ENCODE measurements around the gene PPP1R13B. TPM values are rescaled to one million over a fixed set of nuclear protein-coding genes. Genes with fewer than 3 reads are reported as not detected.

The PPP1R13B gene
- total RNA-seq, 6 experiments from 2014 or later = 5.1 to 6.2 (median 5.5) TPM

DNA sequence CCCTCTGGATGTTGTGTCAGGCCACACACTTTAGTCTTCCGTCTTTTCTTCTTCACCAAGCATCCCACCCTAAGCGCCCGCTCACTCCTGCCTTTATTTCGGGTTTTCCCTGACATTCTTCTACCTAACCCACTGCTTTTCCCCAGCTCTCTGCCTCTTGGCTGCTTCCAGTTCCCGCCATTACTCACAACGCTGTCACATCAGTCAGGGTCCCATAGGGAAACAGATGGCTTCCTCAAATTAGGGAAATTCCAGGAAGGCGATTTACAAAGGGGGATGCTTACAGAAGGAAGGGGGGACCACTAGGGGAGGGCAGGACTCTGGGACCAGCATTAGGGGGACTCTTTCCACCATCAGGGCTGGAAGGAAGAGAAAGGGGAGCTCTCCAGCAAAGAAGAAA, 9.2 kb upstream of the PPP1R13B start:
- Mint-ChIP-seq H3K9me3 (no peaks in the 10 kb centered on the region), H3K27ac (no peak overlapping the region)

DNA sequence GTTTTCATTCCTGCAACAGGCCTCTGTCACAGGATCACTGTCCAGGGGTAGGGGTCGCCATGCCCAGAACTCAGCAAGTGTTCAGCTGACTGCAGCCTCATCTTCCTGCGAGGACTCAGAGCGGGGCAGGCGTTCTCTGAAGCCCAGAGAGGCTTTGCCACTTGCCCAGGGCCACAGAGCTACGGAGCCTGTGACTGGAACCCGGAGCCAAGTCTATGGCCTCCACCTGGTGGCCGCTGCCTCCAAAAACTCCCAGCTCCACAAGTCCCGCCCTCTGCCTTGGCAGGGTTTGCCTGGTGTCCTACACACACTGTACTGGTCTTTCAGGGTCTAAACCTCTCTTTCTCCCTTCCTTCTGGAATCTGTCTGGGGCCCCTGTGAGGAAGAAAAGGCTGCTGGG, 8.7 kb upstream of the PPP1R13B start:
- no peak overlapping the region for H3K4me3 Mint-ChIP-seq
- H3K4me1 Mint-ChIP-seq (ENCODE audit: low read depth) = no peaks in the 10 kb centered on the region; the same call in 1 of the 2 replicates
- TF ChIP-seq, protein P1, sequence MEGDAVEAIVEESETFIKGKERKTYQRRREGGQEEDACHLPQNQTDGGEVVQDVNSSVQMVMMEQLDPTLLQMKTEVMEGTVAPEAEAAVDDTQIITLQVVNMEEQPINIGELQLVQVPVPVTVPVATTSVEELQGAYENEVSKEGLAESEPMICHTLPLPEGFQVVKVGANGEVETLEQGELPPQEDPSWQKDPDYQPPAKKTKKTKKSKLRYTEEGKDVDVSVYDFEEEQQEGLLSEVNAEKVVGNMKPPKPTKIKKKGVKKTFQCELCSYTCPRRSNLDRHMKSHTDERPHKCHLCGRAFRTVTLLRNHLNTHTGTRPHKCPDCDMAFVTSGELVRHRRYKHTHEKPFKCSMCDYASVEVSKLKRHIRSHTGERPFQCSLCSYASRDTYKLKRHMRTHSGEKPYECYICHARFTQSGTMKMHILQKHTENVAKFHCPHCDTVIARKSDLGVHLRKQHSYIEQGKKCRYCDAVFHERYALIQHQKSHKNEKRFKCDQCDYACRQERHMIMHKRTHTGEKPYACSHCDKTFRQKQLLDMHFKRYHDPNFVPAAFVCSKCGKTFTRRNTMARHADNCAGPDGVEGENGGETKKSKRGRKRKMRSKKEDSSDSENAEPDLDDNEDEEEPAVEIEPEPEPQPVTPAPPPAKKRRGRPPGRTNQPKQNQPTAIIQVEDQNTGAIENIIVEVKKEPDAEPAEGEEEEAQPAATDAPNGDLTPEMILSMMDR (IDR thresholded peaks at IDR 0.05) = no peak
- H3K27ac Mint-ChIP-seq = no peak overlapping the region
- peaks cover 14% of the 10 kb centered on the region for H3K27me3 Mint-ChIP-seq (ENCODE audit: insufficient read depth)
- no peaks in the 10 kb centered on the region for H3K9me3 Mint-ChIP-seq
- no peak for DNase-seq
- no peaks in the 10 kb centered on the region for H3K36me3 Mint-ChIP-seq (ENCODE audit: low read depth)

More for the DNA sequence above, 9.2 kb upstream of the PPP1R13B start:
- H3K4me3 Mint-ChIP-seq = no peak overlapping the region
- DNase-seq = no peak
- H3K36me3 Mint-ChIP-seq (ENCODE audit: low read depth) = no peaks in the 10 kb centered on the region
- H3K4me1 Mint-ChIP-seq (ENCODE audit: low read depth) = no peaks in the 10 kb centered on the region; the same call in 1 of the 2 replicates
- peaks cover 17% of the 10 kb centered on the region for H3K27me3 Mint-ChIP-seq (ENCODE audit: insufficient read depth)
- TF ChIP-seq, protein P1 (IDR thresholded peaks at IDR 0.05) = no peak

DNA sequence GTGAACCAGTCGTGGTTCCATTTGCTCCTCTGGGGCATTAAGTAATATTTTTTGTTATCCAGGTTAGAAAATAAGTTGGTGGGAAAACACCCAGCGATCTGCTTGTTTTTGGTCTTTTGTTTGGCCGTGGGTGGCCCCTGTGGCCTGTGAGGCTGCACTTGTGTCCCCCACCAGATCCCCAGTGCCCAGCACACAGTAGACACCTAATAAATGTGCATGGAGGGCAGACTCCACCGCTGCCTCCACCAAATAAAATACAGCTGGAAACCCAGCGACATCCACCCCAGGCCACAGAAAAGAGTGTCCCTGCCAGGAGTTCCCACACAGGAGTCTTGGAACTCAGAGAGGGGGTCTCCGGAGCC, 8.3 kb upstream of the PPP1R13B start:
- TF ChIP-seq, protein P1 (IDR thresholded peaks at IDR 0.05) = no peak
- Mint-ChIP-seq H3K9me3 (no peaks in the 10 kb centered on the region), H3K4me3 (no peak overlapping the region), H3K27ac (no peak overlapping the region), H3K36me3 (ENCODE audit: low read depth) (no peaks in the 10 kb centered on the region), H3K4me1 (ENCODE audit: low read depth) (no peaks in the 10 kb centered on the region; the same call in 1 of the 2 replicates), H3K27me3 (ENCODE audit: insufficient read depth) (peaks cover 14% of the 10 kb centered on the region)
- DNase-seq = no peak

DNA sequence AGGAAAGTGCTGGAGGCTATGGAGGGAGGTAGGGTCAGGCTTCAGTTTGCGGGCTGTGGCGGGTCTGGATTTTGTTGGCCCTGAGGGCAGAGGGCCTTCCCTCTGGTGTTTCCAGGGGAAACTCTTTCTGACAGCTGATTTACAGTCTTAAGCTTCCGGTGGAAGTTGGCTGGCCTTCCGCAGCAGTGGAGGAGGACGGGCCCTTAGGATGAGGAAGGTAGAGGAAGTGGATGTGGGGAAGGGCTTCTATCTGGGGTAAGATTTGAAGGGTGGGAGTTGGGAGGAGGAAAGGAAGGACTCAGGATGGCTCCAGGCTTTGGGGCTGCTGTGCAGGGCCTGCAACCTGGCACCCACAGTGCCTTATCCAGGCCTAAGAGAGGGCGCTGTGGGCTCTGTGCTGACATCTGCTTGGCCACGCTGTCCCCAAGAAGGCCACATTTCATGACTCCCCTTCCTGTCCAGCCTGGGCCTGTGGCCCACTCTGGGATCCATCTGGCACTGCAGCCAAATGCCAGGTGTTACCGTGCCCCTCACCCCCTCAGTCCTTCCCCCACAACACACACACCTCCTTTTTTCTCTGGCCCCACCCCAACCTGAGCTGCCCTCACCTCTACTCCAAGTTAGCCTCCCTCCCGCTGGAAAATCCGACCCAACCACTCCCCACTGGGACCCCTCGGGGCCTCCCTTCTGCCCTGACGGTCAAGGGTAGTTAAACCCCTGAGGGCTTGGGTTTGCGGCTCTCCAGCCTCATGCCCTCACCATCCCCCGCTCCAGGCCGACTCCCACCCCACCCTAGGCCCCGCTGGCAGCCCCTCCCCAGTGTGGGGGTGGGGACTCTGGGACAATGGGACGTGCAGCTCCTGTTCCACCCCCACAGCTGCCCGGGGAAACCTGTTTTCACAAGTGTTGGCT, 7.7 kb upstream of the PPP1R13B start:
- H3K9me3 Mint-ChIP-seq = no peaks in the 10 kb centered on the region
- TF ChIP-seq, protein P1 (IDR thresholded peaks at IDR 0.05) = no peak
- H3K4me3 Mint-ChIP-seq = no peak overlapping the region
- H3K27me3 Mint-ChIP-seq (ENCODE audit: insufficient read depth) = peaks cover 14% of the 10 kb centered on the region
- no peaks in the 10 kb centered on the region for H3K36me3 Mint-ChIP-seq (ENCODE audit: low read depth)
- no peak for DNase-seq
- no peaks in the 10 kb centered on the region; the same call in 1 of the 2 replicates for H3K4me1 Mint-ChIP-seq (ENCODE audit: low read depth)
- no peak overlapping the region for H3K27ac Mint-ChIP-seq

DNA sequence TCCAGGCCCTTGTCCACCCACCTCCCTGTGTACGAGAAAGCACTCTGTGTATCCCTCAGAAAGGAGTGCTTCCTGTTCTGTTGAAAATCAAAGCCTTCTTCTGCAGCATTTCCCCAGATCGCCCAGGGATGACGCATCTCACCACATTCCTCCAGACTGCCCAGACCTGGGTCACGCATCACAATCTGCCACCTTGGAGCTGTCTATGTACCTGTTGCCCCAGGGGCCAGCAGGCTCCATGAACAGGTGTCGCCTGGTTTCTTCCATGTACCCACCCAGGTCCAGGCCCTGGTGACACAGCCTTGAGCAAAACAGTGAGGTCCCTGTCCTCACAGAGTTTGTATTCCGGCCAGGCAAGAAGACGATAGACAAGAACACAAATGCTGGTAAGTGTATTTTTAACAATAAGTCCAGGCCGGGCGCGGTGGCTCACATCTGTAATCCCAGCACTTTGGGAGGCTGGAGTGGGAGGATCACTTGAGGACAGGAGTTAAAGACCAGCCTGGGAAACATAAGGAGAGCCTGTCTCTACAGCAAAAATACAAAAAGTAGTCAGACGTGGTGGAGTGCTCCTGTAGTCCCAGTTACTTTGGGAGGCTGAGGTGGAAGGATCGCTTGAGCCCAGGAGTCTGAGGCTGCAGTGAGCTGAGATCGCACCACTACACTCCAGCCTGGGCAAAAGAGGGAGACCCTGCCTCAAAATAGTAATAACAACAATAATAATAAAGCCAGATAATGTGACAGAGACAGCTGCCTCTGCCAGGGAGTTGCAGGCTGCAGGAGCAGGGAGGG, 6.8 kb upstream of the PPP1R13B start:
- H3K4me3 Mint-ChIP-seq = no peak overlapping the region
- peaks cover 13% of the 10 kb centered on the region for H3K27me3 Mint-ChIP-seq (ENCODE audit: insufficient read depth)
- TF ChIP-seq, protein P1 (IDR thresholded peaks at IDR 0.05) = no peak
- H3K9me3 Mint-ChIP-seq = no peaks in the 10 kb centered on the region
- H3K27ac Mint-ChIP-seq = no peak overlapping the region
- H3K4me1 Mint-ChIP-seq (ENCODE audit: low read depth) = no peaks in the 10 kb centered on the region; the same call in 1 of the 2 replicates
- no peaks in the 10 kb centered on the region for H3K36me3 Mint-ChIP-seq (ENCODE audit: low read depth)
- no peak for DNase-seq
